Measurements from ENCODE around the gene HDHD2.

Gene HDHD2

GRCh38 chr18:47120428-47120827, 29.9 kb downstream of the HDHD2 start:
- no peak overlapping the region for H3K4me3 ChIP-seq (ENCODE audit: low read depth, low read length)
- CTCF ChIA-PET, result interaction anchor here (0.7 to 0.9 kb wide), 2 partner anchors 21 to 628 kb away, joined by 3 to 4 read pairs; no protein-coding TSS in a partner anchor
- DNase-seq (ENCODE audit: low read depth, low spot score), result no peak
- TF ChIP-seq, protein P1, sequence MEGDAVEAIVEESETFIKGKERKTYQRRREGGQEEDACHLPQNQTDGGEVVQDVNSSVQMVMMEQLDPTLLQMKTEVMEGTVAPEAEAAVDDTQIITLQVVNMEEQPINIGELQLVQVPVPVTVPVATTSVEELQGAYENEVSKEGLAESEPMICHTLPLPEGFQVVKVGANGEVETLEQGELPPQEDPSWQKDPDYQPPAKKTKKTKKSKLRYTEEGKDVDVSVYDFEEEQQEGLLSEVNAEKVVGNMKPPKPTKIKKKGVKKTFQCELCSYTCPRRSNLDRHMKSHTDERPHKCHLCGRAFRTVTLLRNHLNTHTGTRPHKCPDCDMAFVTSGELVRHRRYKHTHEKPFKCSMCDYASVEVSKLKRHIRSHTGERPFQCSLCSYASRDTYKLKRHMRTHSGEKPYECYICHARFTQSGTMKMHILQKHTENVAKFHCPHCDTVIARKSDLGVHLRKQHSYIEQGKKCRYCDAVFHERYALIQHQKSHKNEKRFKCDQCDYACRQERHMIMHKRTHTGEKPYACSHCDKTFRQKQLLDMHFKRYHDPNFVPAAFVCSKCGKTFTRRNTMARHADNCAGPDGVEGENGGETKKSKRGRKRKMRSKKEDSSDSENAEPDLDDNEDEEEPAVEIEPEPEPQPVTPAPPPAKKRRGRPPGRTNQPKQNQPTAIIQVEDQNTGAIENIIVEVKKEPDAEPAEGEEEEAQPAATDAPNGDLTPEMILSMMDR (IDR thresholded peaks at IDR 0.05; ENCODE audit: insufficient read depth, low read length, missing control alignments), result no peak
- POLR2A ChIA-PET, result interaction anchor here (1.0 kb wide), 1 partner anchor 29 kb away, joined by 3 read pairs; no protein-coding TSS in a partner anchor

- no peak overlapping the region for H3K4me3 ChIP-seq (ENCODE audit: low read depth, low read length)
- TF ChIP-seq, protein P1 (IDR thresholded peaks at IDR 0.05; ENCODE audit: insufficient read depth, low read length, missing control alignments), result no peak
- DNase-seq (ENCODE audit: low read depth, low spot score), result no peak
- POLR2A ChIA-PET, result no interaction called here
- CTCF ChIA-PET, result no interaction called here
Observed at GRCh38 chr18:47118981-47119380, 31.3 kb downstream of the HDHD2 start.

DNA sequence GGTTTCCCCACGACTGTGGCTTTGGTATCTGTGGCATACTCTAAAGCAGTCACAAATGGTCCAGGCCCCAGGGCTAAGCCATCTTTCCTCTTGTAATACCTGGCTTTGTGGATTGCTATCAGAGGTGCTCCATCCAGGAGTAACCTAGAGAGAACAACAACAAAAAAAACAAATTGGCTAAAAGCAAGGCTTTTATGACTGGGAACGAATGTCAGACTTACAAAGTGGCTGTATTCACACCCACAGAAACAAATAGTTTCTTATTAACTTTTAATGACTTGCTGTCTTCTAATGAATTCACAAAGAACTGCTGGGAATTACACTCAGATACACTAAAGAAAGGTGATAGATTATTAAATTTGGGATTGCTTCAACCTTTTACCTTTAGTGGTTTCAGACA, 35.1 kb downstream of the HDHD2 start:
- TF ChIP-seq, protein P1 (IDR thresholded peaks at IDR 0.05; ENCODE audit: insufficient read depth, low read length, missing control alignments), result no peak
- no peak for DNase-seq (ENCODE audit: low read depth, low spot score)
- ChIA-PET CTCF (interaction anchor here (1.0 to 5.6 kb wide), 2 partner anchors 15 to 641 kb away, joined by 3 to 51 read pairs; no protein-coding TSS in a partner anchor), POLR2A (no interaction called here)
- H3K4me3 ChIP-seq (ENCODE audit: low read depth, low read length), result no peak overlapping the region

DNA sequence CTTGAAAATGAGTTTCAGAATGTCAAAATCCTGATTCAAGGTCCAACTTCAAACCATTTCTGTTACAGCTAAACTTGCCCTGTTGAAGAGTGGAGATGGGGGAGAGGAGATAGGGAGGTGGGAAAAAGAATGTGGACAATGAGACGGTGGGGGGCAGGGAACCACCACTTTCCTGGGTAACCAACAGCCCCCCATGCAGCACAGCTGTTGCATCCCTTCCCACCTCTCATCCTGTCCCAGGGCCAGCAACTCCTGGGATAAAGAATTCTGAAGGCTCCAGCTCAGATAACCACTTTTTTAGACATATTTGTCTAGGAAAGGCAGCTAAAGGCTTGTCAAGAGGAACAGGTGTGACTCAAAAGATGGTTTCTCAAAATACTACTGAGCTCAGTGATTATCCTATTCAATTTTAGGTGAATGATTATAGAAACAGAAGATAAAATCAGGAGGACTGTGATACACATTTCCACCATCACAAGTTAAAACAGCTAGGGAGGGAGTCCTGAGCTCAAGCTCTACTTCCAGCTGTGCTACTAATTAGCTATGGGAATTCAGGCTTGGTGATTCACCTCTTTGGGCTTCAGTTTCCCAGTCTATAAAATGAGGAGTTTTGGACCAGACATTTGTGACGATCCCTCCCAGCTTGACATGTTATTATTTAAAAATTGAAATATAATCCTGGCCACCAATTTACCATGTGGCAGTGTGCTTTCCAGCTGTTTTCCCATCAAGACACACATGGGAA, 36.3 kb downstream of the HDHD2 start:
- ChIA-PET CTCF (interaction anchor here (1.4 to 5.6 kb wide), 3 partner anchors 13 to 93 kb away, joined by 4 to 51 read pairs (median 22); no protein-coding TSS in a partner anchor), POLR2A (interaction anchor here (1.2 kb wide), 1 partner anchor 197 kb away, joined by 3 read pairs; the partner anchor contains the start of genes KATNAL2 and PIAS2)
- TF ChIP-seq, protein P1 (IDR thresholded peaks at IDR 0.05; ENCODE audit: insufficient read depth, low read length, missing control alignments), result no peak
- DNase-seq (ENCODE audit: low read depth, low spot score), result no peak
- H3K4me3 ChIP-seq (ENCODE audit: low read depth, low read length), result no peak overlapping the region

- DNase-seq (ENCODE audit: low read depth, low spot score), result no peak
- POLR2A ChIA-PET, result no interaction called here
- CTCF ChIA-PET, result interaction anchor here (1.6 to 5.6 kb wide), 4 partner anchors 10 to 638 kb away, joined by 5 to 51 read pairs (median 14); no protein-coding TSS in a partner anchor
- no peak overlapping the region for H3K4me3 ChIP-seq (ENCODE audit: low read depth, low read length)
- TF ChIP-seq, protein P1 (IDR thresholded peaks at IDR 0.05; ENCODE audit: insufficient read depth, low read length, missing control alignments), result no peak
Observed at GRCh38 chr18:47110492-47111274, 39.6 kb downstream of the HDHD2 start.

DNA sequence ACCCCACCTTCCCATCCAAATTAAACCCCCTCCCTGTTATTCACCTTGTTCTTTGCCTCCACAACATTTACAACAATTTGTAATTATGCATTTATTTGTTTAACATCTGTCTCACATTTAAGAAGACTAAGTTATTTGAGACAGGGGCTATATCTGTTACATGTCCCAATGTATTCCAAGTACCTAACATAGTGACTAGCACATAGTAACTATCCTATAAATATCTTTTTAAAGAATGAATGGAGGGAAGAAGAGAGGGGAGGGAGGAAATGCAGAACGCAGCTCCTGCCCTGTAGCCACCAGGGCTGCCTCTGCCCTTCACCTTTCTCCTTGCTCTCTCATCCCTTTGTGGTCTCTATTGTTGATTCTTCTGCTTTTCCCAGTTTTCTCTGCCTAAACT, 40.6 kb downstream of the HDHD2 start:
- H3K4me3 ChIP-seq (ENCODE audit: low read depth, low read length), result no peak overlapping the region
- CTCF ChIA-PET, result interaction anchor here (1.6 to 5.6 kb wide), 3 partner anchors 9 to 95 kb away, joined by 7 to 51 read pairs (median 22); no protein-coding TSS in a partner anchor
- TF ChIP-seq, protein P1 (IDR thresholded peaks at IDR 0.05; ENCODE audit: insufficient read depth, low read length, missing control alignments), result no peak
- POLR2A ChIA-PET, result no interaction called here
- no peak for DNase-seq (ENCODE audit: low read depth, low spot score)

Data from AG04449 (cell line).